Right renal pelvis (tissue), 4 donors: Measurements from ENCODE around the gene GJC1. TPM values are rescaled to one million over a fixed set of nuclear protein-coding genes. Genes with fewer than 3 reads are reported as not detected.
"Not testable (repeated sequence)": the region's sequence is repeated elsewhere in the genome, so short reads cannot be mapped to it uniquely, and the experiment has no call there.

Source experiments
- DNase-seq, 4 donors: peaks; one replicate each; pipeline ENCODE4 v3.0.0-alpha.2; 2013; ENCODE audit warnings: low read depth in 4 of 4, low spot score in 3 of 4, missing footprints in 1 of 4
- polyA plus RNA-seq, 4 donors: library from polyadenylated mRNA; unstranded; fragments of 120-200 nt; gene quantifications; one replicate each; pipeline ENCODE4 v1.2.1, GENCODE V29; 2013; ENCODE audit not compliant: insufficient read length in 4 of 4

The GJC1 gene
- polyA plus RNA-seq, 4 donors, result 20.4 to 23.2 (median 21.4) TPM

DNA sequence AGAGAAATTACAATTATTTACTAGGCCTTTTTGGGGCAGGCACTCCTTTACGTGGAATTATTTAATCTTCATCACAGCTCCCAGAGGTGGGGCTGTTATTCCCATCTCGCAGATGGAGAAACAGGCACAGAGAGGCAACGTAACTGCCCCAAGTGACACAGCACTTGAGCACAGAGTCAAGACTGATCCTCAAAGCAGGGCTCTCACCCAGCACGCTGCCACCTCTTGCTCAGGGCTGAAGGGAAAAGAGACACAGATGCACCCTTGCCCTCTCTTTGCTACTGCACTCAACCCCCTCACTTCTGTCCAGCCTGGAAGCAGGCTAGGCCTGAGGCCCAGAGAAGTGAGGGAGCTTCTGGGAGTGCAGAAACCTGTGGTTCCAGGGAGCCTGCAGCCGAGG is 66.9 kb downstream of the GJC1 start:
- no peak for DNase-seq

GRCh38 chr17:44761932-44762810 is 67.9 kb downstream of the GJC1 start:
- no peak for DNase-seq

- DNase-seq, result no peak
Measured at GRCh38 chr17:44760474-44761308, 69.4 kb downstream of the GJC1 start.

- DNase-seq, result no peak
Measured at GRCh38 chr17:44759916-44760243, 70.2 kb downstream of the GJC1 start.

- no peak for DNase-seq
Measured at GRCh38 chr17:44759086-44759915, 70.8 kb downstream of the GJC1 start.

DNA sequence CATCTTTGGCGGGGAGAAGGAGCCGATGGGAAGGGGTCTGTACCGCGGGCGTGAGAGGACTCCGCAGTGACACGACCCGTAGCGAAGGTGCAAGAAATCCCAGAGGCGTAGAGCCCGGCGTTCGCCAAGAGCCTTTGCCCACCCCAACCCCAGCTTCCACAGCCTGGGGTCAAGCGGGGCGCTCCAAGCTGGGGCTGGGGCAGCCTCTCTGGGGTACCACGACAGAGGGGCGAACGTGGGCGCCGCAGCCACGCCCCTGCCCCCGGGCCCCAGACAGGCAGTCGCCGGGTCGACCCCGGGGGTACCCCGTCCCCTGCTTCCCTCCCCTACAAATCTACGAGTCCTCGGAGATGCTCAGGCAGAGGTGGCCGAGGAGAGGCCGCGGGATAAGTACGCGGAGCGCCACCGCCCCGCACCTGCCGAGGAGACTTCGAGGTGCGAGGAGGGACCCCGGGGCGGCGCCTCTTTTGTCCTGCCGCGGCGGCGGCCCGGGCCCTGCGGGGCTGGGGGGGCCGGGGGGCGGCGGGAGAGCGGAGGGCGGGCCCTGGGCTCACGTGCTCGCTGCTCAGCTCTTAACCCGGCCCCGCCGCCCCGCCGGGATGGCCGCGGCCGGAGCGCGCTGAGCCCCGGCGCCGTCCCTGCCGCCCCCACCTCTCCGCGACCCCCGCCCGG is 71.5 kb downstream of the GJC1 start, which contains the start of gene ADAM11:
TSS of gene ADAM11 (plus strand) at position 575 of the 672 bp plus-strand sequence. CDS start 212 bp downstream, outside the sequence.
- DNase-seq, result no peak

DNA sequence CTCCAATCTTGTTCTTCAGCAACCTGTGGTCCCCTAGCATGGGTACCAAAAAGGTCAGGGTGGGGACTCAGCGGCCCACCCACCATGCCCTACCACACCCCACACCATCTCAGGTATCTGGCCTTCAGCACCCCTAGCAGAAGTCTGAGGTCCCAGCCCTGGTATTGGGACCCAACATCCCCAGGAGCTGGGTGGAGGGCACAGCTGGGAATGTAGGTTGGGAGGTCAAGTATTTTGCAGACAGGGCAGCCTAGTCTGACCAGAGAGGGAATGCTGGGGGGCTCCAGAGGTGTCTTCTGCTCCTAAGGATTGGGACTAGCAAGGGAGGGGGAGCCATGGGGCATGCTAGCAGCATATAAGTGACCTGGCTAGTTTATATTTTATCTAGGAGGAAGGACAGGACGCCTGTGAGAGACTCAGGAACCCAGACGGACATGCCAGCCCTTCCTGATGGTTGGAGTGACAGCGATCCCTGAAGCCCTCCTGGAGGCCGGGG is 72.1 kb downstream of the GJC1 start:
- no peak for DNase-seq

DNA sequence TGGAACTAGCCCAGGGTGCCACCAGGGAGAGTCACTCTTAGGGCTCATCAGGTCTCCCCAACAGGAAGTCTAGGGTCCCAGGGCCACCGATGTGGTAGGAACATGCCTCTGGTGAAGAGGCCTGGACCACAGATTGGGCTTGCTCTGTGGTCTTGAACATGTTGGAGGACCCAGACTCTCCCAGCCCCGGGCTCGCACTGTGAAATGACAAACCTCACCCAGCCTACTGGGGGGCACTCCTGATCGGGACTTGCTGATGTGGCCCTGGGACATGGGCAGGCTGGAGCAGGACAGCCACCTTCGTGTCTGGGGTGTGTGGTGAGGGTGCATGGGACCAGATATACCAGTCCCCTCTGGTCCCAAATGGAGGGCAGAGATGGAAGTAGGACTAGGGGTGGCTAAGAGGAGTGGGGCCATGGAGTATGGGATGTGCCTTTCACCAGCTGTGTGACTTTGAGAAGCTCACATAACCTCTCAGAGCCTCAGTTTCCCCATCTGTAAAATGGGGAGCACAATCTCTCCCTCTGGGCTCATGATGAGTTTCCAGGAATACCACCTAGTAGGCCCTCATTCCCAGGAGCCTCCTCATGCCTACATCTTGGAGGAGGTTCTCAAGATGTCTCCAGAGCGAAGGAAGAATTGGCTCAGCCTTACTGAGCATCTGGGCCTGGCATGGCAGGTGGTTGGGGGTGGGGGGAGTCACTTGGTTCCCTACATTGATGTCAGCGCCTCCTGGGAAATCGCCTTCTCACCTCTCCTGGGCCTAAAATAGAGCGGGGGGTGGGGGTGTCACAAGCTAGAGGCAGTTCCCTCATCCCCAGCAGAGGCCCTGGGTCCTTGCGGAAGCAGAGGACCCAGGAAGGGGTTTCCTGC is 72.8 kb downstream of the GJC1 start:
- no peak for DNase-seq

DNA sequence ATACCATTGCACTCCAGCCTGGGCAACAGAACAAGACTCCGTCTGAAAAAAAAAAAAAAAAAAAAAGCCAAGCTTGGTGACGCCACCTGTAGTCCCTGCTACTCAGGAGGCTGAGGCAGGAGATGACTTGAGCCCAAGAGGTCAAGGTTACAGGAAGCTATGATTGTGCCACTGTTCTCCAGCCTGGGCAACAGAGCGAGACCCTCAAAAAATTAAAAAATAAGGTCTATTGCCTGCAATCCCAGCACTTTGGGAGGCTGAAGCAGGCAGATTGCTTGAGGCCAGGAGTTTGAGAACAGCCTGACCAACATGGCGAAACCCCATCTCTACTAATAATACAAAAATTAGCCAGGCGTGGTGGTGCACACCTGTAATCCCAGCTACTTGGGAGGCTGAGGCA is 74.9 kb downstream of the GJC1 start:
- DNase-seq, result not testable (repeated sequence)

- no peak for DNase-seq
Measured at GRCh38 chr17:44754276-44754675, 75.8 kb downstream of the GJC1 start.

- no peak for DNase-seq
Measured at GRCh38 chr17:44752953-44753861, 76.9 kb downstream of the GJC1 start.

DNA sequence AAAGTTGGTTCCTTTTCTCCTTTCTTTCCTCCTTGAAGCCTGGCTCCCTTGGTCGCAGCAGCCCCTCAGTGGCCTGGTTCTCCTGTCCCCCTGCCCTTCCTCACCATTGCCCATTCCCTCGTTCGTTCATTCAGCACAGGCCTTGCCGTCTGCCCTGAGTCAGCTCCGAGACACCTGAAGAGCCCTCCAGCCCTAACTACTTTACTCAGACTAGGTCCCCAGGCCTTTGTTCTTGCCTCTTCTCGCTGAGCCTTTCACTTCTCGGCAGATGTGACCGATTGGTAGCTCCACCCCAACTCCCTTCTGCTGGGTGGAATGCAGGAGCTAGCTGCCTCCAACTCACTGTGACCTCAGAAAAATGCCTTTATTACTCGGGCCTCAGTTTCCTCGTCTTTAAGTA is 78.3 kb downstream of the GJC1 start:
- no peak for DNase-seq

DNA sequence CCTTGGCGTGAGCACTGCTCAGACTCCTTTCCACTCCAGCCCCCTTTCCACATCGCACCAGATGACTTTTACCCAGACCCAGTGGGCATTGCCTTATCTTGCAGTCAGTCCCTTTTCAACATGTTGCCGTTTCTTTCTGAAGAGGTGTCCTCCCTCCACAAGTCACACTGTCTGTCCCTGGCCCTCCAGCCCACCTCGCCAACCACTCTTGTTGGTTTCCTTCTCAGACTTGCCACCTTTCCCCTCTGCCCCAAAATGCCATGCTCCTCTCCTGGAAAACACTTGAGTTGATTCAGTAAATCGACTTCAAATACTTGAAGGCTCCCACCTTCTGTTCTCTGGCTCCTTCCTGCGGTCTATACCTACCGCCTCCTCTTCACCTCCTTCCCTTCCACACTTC is 78.8 kb downstream of the GJC1 start:
- DNase-seq, result no peak

DNA sequence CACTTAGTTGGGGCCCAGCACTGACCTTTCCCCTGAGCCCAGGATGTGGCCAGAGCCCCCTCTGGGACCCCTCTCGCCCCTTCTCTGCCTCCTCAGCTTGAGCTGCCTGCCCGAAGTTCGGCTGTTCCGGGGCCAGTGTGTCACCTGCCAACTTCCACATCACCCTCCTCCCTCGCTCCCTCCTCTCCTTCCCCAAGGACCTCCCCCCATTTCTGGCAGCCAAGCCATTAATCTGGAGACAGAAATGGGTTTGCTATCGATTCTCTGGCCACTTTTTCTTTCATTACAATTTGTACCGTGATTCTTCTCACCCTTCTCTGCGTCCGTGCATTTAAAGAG is 80.1 kb downstream of the GJC1 start:
- DNase-seq, result no peak

- DNase-seq, result no peak
Measured at GRCh38 chr17:44749076-44749979, 80.8 kb downstream of the GJC1 start.
